ENCODE data around the gene COL16A1.

DNA sequence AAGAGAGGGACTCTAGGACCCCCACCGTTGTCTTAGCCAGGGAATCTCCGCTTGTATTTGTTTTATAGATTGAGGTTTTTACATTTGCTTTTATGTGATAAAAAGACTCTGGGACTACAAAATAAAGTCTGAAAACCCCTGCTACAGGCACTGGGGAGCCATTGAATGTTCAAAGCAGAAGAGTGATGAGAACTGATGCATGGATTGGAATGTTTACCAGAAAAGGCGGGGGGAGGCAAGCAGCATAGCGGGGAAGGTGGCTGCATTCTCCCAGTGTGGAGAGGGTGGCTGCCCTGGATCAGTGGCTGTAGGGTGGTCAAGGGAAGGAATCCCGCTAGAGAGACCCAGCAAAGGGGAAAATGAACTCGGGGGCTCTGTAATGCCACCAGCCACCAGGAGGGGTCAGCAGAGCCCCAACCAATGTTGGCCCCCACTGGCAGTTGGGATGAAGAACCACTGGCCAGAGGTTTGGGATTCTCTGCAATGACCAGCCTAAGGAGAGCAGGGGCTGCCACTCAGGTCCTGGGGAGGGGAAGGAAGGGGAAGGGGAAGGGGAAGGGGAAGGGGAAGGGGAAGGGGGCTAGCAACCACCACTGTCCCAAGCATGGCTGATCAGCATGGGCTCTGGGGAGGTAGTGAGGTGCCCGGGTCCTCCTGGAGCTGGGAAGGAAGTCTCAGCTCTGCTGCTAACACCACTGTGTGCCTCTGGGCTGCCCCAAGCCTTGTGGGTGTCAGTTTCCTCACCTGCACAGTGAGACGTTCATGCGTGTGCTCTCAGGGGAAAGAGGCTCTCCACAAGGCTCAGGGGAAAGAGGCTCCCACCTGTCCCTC is 40.0 kb downstream of the COL16A1 start:
- TF ChIP-seq SUZ12 (IDR thresholded peaks at IDR 0.05) (no peak), BHLHE40 (IDR thresholded peaks at IDR 0.05; ENCODE audit: borderline replicate concordance) (no peak), FOXA1 (IDR thresholded peaks at IDR 0.05) (no peak), TARDBP (IDR thresholded peaks at IDR 0.05) (no peak), CTBP1 (IDR thresholded peaks at IDR 0.05; ENCODE audit: borderline replicate concordance) (no peak), SP1 (IDR thresholded peaks at IDR 0.05) (no peak), ARNT (IDR thresholded peaks at IDR 0.05) (no peak), HDGF (IDR thresholded peaks at IDR 0.05; ENCODE audit: borderline replicate concordance) (no peak), ELF4 (IDR thresholded peaks at IDR 0.05) (no peak), FOXK2 (IDR thresholded peaks at IDR 0.05) (no peak), LEF1 (IDR thresholded peaks at IDR 0.05; ENCODE audit: borderline replicate concordance) (no peak), L3MBTL2 (conservative IDR thresholded peaks at IDR 0.05) (no peak), FOXM1 (IDR thresholded peaks at IDR 0.05; ENCODE audit: borderline replicate concordance) (no peak)

All from HEK293T (cell line).